ENCODE measurements around the gene VRTN. TPM values are rescaled to one million over a fixed set of nuclear protein-coding genes. Genes with fewer than 3 reads are reported as not detected.

VRTN gene
- total and polyA plus RNA-seq, 9 of the 15 experiments (the other 6 are each of a cell fraction or from before 2014, with no cell fraction given) = 0.05 to 0.09 (median 0.06) TPM; not detected in 6

DNA sequence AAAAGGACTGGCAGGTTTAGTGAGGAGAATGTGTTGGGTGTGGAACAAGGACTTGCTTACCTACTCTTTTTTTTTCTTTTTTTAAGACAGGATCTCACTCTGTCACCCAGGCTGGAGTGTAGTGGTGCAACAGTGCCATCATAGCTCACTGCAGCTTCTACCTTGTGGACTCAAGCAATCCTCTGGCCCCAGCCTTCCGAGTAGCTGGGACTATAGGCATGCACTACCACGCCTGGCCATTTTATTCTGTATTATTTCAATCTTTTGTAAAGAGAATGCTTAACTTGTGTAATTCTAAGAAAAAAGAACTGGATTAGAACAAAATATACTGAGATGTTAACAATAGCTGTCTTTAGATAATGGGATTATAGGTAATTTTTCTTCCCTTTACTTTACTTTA is 1.9 kb upstream of the VRTN start (continued):
- TF ChIP-seq ZMIZ1 (IDR thresholded peaks at IDR 0.05; ENCODE audit: low read depth in 2 of 2, low read length in 2 of 2) = no peak
- TF ChIP-seq RBM25 (IDR thresholded peaks at IDR 0.05; ENCODE audit: low read depth, low read length, severe bottlenecking) = no peak
- TF ChIP-seq PHF20 (IDR thresholded peaks at IDR 0.05; ENCODE audit: partially characterized antibody) = no peak
- no peak for TF ChIP-seq ZNF23 (CRISPR knock-in tag; IDR thresholded peaks at IDR 0.05)
- TF ChIP-seq, protein P1, sequence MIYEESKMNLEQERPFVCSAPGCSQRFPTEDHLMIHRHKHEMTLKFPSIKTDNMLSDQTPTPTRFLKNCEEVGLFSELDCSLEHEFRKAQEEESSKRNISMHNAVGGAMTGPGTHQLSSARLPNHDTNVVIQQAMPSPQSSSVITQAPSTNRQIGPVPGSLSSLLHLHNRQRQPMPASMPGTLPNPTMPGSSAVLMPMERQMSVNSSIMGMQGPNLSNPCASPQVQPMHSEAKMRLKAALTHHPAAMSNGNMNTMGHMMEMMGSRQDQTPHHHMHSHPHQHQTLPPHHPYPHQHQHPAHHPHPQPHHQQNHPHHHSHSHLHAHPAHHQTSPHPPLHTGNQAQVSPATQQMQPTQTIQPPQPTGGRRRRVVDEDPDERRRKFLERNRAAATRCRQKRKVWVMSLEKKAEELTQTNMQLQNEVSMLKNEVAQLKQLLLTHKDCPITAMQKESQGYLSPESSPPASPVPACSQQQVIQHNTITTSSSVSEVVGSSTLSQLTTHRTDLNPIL (CRISPR knock-in tag; IDR thresholded peaks at IDR 0.05) = no peak
- no peak for TF ChIP-seq POLR2B (IDR thresholded peaks at IDR 0.05; ENCODE audit: low read depth, partially characterized antibody)
- TF ChIP-seq PTTG1 (tag; IDR thresholded peaks at IDR 0.05; ENCODE audit: low read depth) = no peak
